ENCODE measurements around the gene TRAPPC2L.
"Not testable (repeated sequence)": the region's sequence is repeated elsewhere in the genome, so short reads cannot be mapped to it uniquely, and the experiment has no call there.

Gene TRAPPC2L

DNA sequence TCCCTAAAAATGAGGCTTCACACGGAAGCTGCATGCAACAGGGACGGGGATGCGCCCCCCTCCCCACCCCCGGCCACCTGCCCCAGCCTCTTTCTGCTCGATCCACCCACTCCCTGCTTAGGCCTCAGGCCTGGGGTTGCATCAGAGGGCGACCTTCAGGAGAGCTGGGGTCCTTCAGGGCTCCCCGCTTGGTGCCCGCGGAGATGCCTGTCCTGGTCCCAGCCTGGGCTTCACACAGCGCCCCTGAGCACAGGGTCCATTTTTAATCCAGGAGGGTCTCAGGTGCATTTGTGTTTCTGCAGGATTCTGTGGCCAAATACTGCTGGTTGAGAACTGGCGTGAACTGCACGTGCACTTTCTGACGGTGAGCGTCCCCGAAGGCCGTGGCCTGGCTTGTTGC lies 37.8 kb upstream of the TRAPPC2L start:
- no peak for DNase-seq (ENCODE audit: low spot score)

DNA sequence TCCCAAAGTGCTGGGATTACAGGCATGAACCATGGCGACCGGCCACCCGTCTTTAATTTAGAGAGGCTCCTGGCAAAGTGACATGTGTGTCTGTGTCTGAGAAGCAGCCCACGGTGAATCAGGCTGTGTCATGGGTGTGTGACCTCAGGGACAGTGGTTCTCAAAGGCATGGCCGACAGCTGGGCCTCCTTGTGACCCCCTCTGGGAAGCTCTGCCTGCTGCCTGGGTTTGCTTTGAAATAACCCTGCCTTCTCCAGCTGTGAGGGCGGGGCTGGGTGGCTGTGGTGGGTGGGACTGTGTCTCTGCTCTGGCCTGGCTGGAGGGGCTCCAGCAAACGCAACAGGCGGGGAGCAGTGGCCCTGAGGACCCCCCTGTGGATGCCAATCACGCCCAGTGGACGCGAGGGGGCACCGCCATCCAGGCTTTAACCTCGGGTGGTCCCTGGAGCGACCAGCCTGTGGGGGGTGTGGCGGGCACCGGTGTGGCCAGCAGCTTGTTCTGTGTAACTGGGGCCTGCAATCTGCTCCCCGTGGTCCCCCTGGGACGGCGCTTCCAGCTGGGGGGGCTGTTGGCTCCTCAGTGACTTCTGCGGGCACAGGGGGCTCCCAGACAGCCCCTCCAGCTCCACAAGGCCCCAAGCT lies 36.4 kb upstream of the TRAPPC2L start:
- DNase-seq (ENCODE audit: low spot score), result no peak

DNA sequence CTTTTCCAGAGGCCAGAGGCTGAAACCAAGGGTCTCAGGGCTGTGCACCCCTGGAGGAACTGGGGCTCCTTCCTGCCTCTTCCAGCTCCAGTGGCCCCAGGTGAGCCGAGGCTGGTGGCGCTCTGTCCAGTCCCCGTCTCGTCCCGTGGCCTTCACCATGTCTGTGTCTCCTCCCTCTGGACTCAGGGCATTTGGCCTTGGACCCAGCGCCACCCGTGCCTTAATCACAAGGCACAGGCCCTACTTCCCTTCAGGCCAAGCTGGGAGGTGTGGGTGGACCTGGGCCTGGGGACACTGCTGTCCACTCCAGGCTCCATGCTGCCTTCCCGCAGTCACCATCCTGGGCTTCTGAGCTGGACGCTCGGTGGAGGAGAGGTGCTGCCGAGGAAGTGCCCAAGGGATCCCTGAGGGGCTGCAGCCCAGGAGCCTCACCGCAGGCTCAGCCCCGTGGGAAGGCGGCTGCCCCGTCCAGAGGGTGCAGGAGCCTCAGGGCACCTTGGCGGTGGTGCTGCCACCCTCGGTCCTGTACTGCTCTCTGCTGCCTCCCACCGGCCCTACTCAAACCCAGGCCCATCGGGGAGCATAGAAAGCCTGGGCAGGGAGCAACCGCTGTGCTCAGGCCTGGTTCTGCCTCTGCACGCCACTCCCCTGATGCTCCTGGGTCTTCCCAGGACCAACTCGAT lies 35.6 kb upstream of the TRAPPC2L start:
- no peak for DNase-seq (ENCODE audit: low spot score)

DNA sequence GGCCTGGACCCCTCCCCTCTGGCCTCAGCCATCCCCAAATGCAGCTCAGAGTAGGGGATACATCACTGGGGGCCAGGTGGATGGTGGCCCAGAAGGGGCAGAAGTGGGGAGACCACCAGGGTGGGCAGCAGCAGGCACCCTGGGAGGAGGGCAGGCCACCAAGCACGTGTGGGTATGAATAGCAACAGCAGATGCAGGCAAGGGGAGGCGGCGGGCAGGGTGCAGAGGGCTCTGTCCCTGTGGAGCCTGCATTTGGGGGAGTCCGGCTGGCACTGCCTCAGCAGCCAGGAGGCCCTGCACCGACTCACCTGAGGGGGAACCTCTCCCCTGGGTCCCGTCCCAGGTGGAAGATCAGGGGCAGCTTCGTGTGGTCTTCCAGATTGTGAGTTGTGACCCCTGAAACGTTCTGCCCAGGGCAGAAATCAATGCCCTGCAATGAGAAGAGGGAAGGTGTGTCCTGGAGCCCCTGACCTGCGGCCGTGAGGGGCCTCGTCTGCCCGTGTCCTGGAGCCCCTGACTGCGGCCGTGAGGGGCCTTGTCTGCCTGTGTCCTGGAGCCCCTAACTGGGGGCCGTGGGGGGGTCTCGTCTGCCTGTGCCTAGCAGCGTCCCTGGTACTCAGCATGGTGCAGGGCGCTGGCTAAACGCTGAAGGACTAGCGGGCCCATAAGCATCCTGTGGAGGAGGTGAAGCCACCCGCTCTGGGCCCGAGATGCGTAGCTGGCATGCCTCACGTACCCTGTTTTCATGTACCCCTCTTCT lies 34.5 kb upstream of the TRAPPC2L start:
- no peak for DNase-seq (ENCODE audit: low spot score)

DNA sequence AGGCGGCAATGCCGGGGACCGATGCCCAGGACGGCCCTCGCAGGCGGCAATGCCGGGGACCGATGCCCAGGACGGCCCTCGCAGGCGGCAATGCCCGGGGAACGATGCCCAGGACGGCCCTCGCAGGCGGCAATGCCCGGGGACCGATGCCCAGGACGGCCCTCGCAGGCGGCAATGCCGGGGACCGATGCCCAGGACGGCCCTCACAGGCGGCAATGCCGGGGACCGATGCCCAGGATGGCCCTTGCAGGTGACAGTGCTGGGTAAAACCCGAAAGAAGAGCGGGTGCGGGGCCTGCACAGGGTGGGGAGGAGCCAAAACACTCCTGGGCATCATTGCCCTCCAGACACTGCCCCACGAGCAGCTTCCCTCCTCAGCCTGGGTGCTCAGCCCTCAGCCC lies 33.3 kb upstream of the TRAPPC2L start:
- DNase-seq (ENCODE audit: low spot score), result not testable (repeated sequence)

DNA sequence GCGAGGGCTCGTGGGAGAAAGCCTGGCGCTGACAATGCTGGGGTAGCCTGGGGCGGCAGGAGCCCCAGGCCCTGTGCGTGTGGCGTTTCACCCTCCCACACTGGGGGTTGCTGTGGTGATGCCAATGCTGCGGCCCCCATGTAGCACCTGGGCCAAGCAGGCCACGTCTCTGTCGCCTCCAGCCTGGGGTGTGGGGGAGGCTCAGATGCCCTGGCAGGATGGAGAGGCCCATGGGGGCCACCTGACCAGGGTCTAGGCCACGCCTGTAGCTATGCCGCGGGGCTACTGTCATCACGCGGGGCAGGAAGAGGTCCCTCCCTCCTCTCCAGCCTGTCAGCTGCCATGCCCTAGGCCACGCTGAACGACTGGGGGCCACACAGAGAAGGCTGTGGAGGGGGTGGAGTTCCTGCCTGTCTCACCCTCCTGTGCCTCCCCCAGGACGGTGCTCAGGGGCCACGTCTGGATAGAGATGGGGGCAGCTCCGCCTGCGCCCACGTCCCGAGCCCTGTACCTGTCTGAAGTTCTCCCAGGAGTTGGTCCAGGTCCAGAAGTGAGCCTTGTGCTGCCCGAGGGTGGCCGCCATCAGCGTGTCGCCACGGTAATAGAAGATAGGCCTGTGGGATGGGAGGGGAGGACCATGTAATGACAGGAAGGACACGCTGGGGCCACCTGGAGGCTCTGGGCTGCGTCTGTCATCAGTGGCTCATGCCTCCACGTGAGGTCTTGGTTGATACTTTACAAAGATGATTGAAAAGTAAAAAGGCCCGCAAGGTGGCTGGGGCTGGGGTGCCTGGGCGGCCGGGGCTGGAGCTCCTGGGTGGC lies 32.5 kb upstream of the TRAPPC2L start:
- DNase-seq (ENCODE audit: low spot score), result no peak

DNA sequence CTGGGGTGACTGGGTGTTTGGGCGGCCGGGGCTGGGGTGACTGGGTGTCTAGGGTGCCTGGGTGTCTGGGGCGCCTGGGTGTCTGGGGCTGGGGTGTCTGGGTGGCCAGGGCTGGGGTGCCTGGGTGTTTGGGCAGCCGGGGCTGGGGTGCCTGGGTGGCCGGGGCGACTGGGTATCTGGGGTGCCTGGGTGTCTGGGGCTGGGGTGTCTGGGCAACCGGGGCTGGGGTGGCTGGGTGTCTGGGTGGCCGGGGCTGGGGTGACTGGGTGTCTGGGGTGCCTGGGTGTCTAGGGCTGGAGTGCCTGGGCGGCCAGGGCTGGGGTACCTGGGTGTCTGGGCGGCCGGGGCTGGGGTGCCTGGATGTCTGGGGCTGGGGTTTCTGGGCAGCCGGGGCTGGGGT lies 31.8 kb upstream of the TRAPPC2L start:
- no peak for DNase-seq (ENCODE audit: low spot score)

DNA sequence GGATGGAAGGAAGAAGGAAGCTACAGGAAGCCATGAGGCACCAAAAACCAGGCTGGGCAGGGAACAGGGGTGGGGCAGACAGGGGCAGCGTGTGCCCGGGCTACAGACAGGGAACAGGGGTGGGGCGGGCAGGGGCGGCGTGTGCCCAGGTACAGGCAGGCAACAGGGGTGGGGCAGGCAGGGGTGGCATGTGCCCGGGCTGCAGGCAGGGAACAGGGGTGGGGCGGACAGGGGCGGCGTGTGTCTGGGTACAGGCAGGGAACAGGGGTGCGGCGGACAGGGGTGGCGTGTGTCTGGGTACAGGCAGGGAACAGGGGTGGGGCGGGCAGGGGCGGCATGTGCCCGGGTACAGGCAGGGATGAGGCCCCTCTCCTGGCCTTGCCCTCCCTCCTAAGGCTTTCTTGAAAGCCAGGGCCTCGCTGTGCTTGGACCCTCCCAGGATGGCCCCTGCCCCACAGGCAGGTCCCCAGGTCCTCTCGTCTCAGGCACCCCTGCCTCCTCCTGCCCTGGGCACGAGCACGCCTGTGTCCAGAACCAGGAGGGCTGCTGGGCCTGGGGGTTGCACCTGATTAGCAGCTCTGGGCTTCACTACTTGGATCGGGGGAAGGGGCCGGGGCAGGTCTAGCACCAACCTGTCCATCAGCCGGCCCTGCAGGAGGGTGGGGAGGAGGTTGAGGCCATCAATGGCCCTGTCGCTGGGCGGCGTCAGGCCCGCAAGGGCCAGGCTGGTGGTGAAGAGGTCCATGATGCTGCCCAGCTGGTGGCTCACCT lies 30.7 kb upstream of the TRAPPC2L start:
- DNase-seq (ENCODE audit: low spot score), result no peak

DNA sequence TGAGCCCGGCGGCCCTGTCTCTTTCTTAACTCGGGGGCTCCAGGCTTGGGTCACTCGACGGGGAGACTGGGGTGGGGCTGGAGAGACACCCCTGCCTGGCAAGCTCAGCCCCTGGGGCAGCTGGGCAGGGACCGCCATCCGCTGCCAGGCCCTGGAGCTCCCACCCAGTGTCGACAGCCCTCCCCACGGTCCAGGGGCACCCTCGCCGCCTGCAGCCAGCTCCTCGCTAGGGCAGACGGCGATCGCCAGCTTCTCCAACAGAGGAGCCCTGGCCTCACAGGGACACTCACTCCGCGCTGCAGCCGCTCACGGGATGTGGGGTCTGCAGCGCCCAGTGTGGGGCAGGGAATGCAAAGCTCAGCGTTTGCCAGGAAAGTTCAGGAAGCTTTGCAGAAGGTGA lies 29.2 kb upstream of the TRAPPC2L start:
- no peak for DNase-seq (ENCODE audit: low spot score)

DNA sequence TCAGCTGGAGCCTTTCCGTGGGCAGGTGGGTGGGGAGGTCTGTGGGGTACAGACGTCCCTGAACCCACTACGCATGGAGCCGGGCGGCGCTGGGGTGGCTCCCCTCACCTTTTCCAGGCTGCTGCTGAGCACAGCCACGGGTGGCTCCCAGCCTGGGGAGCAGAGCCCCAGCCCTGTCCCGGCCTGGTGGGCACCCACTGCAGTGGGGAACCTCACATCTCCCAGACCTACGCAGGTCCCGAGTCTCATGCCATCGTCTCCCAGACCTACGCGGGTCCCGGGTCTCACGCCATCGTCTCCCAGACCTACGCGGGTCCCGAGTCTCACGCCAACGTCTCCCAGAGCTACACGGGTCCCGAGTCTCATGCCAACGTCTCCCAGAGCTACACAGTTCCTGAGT lies 28.2 kb upstream of the TRAPPC2L start:
- no peak for DNase-seq (ENCODE audit: low spot score)

DNA sequence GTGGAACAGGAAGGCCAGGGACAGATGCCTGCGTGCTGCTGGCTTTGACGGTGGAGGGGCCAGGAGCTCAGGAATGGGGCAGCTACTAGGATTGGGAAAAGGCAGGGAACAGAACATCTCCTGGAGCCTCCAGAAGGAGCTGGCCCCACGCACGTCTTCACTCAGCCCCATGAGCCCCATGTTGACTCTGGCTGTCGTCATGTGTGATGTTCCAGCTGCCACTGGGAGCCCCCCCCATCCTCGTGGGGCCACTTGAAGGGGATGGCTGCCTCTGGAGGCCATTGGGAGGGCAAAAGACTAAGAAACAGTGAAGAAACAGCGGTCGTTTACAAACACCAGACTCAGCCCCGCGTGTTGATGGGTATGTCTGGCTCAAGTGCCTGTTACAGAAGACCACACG lies 26.7 kb upstream of the TRAPPC2L start:
- no peak for DNase-seq (ENCODE audit: low spot score)

DNA sequence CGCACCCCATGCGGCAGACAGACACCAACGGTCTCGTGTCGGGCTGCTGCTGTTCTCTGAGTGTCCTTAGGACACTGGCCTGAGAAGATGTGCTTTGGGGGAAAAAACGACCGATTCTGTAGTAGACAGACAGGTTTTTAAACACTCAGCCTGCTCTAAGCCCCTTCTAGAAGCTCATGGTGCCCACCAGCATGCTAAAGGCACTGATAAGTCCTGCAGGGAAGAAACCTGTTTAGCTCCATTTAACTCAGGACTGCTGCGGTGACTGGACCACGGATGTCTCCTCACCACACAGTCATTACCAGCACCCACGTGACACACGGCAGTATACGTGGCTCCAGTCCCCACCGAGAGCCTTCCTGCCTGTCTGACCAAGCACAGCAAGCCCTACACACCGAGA lies 26.1 kb upstream of the TRAPPC2L start:
- DNase-seq (ENCODE audit: low spot score), result no peak

DNA sequence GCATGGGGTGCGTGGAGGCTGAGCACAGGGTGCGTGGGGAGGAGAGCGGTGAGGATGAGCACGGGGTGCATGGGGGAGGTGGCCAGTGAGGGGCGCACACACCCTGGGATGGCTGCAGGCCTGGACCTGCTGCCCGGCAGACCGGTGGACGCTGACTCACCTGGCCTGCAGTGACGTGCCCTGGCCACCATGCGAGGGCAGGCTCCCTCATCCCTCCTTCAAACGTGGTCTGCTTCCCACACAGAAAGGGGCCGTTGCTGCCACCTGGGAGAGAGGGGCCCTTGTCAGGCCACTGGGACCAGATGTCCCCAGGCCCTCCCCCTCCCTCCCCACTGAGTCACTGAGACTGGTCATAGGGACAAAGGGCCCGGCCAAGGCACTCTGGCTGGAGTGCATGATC lies 25.1 kb upstream of the TRAPPC2L start:
- DNase-seq (ENCODE audit: low spot score), result no peak

DNA sequence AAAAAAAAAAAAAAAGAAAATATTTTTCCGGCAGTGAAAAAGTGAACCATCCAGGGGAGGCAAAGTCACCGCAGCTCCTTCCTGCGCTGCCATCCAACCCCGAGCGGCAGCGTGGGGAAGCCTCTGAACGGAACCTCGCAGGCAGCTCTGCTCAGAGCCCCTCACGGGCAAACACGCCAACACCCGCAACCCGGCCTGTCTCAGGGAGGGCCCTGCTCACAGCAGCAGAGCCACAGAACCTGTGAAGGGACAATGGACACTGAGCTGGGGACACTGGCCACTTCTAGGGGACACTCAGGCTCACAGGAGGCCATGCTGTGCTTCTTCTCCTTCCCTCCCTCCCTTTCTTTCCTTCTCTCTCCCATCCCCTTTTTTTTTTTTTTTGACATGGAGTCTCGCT lies 23.8 kb upstream of the TRAPPC2L start:
- no peak for DNase-seq (ENCODE audit: low spot score)

DNA sequence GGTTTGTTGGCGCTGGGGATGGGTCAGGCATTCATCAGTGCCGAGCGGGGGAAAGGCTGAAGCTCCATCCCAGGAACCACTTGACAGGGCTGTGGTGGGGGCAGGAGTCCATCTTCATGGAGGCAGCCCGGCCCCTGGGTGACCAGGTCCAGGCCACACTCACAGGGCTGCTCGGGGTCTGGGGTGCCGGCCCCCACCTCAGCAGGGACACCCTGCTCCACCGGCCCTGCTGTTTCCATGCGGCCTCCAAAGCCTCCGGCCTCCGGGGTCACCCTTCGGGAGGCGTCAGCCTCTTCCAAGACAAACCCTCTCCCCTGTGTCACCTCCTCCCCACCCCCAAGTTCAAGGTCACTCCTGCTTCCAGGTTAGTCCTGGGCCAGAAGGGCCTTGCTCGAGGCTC lies 22.3 kb upstream of the TRAPPC2L start:
- no peak for DNase-seq (ENCODE audit: low spot score)

DNA sequence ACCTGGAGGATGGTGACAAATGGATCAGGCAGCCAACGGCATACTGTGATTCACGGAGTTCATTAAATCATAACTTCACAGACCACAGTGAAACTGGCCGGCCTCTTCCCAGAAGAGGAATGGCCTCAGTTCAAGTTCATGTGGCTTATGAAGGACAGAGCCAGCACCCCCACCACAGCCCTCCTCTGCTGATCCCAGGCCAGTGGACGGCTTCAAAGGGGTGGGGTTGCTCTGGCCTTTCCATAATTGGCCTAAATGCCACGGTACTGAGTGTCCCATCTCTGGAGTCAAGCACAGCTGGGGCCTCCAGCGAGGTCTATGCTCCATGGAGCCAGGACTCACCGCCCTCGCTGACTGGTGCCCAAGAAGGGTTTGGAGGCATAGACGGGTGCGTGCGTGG lies 21.5 kb upstream of the TRAPPC2L start:
- no peak for DNase-seq (ENCODE audit: low spot score)

DNA sequence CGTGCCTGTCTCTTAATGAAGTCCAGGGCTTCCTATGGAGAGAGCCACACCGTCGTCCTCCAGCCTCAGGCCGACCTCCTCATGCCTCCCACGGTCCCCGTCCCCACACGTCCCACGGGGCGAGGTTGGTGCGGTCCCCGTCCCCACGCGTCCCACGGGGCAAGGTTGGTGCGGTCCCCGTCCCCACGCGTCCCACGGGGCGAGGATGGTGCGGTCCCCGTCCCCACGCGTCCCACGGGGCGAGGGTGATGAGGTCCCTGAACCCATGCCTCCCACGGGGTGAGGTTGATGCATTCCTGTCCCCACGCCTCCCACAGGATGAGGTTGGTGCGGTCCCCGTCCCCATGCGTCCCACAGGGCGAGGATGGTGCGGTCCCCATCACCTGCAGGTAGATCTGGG lies 21.1 kb upstream of the TRAPPC2L start:
- DNase-seq (ENCODE audit: low spot score), result no peak

DNA sequence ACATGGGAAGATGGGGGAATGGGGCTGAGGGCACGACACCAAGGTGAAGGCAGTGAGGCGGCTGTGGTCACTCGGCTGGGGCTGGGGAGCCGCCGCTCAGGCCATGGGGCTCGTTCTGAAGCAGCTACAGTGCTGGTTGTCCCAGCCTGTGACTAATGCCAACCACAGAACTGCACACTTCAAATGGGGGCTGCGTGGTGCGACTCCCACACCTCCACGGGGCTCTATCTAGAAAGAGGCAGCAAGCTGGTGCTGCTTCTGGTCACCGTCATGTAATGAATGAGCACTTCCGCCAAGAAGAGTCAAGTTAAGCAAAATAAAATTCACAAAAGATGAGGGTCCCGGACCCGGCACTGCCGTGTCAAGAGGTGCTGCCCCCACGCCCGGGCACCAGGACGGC lies 20.1 kb upstream of the TRAPPC2L start:
- no peak for DNase-seq (ENCODE audit: low spot score)

DNA sequence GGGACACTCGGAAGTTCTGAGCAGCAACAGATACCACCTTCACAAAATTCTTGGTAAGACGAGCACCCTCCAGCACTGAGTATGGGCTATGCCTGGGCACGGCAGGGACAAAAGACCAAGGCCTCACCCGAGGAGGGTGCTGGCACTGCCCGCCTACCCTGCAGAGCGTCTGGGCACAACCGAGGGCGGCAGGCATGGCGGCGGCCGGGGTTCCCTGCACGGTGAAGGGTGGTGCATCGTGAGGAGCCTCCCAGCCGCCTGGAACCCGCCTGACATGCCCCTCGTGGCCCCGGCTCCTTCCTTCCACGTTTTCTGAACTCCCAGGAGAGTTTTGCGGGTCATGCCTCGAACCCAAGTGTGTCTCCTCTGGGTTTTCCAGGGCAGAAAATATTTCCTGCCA lies 19.1 kb upstream of the TRAPPC2L start:
- no peak for DNase-seq (ENCODE audit: low spot score)

DNA sequence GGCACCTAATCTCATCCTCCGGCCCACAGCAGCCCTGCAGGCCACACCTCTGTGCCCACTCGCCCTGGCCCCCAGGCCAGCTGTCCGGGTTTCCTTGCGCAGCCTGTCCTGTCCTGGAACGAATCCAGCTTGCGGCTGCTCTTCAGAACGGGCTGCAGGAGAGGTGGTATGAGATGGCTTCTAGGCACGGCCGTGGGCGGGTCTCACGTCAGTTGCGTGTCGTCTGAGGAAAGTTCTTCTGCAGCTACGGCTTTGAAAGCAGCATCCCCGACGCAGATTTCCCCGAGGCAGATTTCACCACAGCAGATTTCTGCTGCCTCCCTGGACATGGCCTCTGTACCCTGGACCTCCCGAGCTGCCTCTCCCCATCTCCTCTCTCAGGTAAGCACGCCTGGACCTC lies 18.4 kb upstream of the TRAPPC2L start:
- DNase-seq (ENCODE audit: low spot score), result no peak

DNA sequence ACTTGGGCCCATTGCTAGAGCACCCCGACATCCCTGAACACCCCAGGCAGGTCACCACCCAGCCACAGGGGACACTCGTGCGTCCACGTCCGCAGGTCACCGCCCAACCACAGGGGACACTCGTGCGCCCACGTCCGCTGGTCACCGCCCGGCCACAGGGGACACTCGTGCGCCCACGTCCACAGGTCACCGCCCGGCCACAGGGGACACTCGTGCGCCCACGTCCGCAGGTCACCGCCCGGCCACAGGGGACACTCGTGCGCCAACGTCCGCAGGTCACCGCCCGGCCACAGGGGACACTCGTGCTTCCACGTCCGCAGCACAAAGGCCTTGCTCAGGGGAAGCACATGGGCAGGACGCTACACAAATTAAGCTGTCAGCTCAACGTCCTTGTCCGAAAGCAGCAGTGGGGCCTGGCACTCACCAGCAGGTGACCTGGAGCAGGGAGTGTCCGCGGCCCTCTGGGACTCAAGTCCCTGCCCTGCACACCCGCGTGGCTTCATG lies 17.8 kb upstream of the TRAPPC2L start:
- DNase-seq (ENCODE audit: low spot score), result no peak

Data from globus pallidus (tissue), 1 donor.